Mucosa of gallbladder (tissue), 1 donor: ENCODE measurements around the gene ZNF552. TPM values are rescaled to one million over a fixed set of nuclear protein-coding genes. Genes with fewer than 3 reads are reported as not detected.
A peak's percentile ranks its signal among the peaks of the same experiment; 100 is the strongest.
"Not testable (repeated sequence)": the region's sequence is repeated elsewhere in the genome, so short reads cannot be mapped to it uniquely, and the experiment has no call there.

Experiments used
- DNase-seq: peaks from one replicate; pipeline ENCODE4 v3.0.0-alpha.2; 2020; ENCODE audit warnings: low spot score
- total RNA-seq: library from RNA; stranded (reverse); gene quantifications from one replicate; pipeline ENCODE4 v1.2.1, GENCODE V29; 2021
- donor health status: DM: no; HTN: no; CAD: no.

The ZNF552 gene
- total RNA-seq: 47.0 TPM

- peak; percentile 94 for DNase-seq
Measured at GRCh38 chr19:57814505-57815246, at the start of gene ZNF552. Gene ZNF552, minus strand, starts transcription at chr19:57814913. Its CDS starts 170 bp downstream, at chr19:57814743.

GRCh38 chr19:57862351-57862750 lies 47.6 kb upstream of the ZNF552 start:
- DNase-seq: not testable (repeated sequence)

GRCh38 chr19:57854117-57854516 lies 39.4 kb upstream of the ZNF552 start:
- DNase-seq: not testable (repeated sequence)

GRCh38 chr19:57851812-57852603 lies 37.3 kb upstream of the ZNF552 start:
- not testable (repeated sequence) for DNase-seq

GRCh38 chr19:57850553-57851017 lies 35.9 kb upstream of the ZNF552 start:
- peak; percentile 70 for DNase-seq

- peak; percentile 84 for DNase-seq
Measured at GRCh38 chr19:57849666-57850473, 35.2 kb upstream of the ZNF552 start, which contains the start of gene ZNF587. Gene ZNF587, plus strand, starts transcription at chr19:57849859. Its CDS starts 180 bp downstream, at chr19:57850039.

GRCh38 chr19:57849162-57849665 lies 34.5 kb upstream of the ZNF552 start:
- DNase-seq: not testable (repeated sequence)

GRCh38 chr19:57847164-57847563 lies 32.5 kb upstream of the ZNF552 start:
- DNase-seq: not testable (repeated sequence)

- DNase-seq: no peak
Measured at GRCh38 chr19:57841122-57841763, 26.5 kb upstream of the ZNF552 start.

GRCh38 chr19:57838622-57839191 lies 24.0 kb upstream of the ZNF552 start:
- not testable (repeated sequence) for DNase-seq

GRCh38 chr19:57836991-57837390 lies 22.3 kb upstream of the ZNF552 start:
- not testable (repeated sequence) for DNase-seq

- peak; percentile 76 for DNase-seq
Measured at GRCh38 chr19:57830071-57830602, 15.4 kb upstream of the ZNF552 start, which contains the start of gene ZNF587B. Gene ZNF587B, plus strand, starts transcription at chr19:57830299. Its CDS starts 230 bp downstream, at chr19:57830529.

- no peak for DNase-seq
Measured at GRCh38 chr19:57829316-57829715, 14.6 kb upstream of the ZNF552 start.

GRCh38 chr19:57825511-57825910 lies 10.8 kb upstream of the ZNF552 start:
- no peak for DNase-seq

GRCh38 chr19:57823608-57824007 lies 8.9 kb upstream of the ZNF552 start:
- DNase-seq: not testable (repeated sequence)

- not testable (repeated sequence) for DNase-seq
Measured at GRCh38 chr19:57823155-57823554, 8.4 kb upstream of the ZNF552 start.

GRCh38 chr19:57821501-57821900 lies 6.8 kb upstream of the ZNF552 start:
- DNase-seq: not testable (repeated sequence)

GRCh38 chr19:57821095-57821494 lies 6.4 kb upstream of the ZNF552 start:
- DNase-seq: not testable (repeated sequence)

- DNase-seq: no peak
Measured at GRCh38 chr19:57820599-57820998, 5.9 kb upstream of the ZNF552 start.

- peak; percentile 95 for DNase-seq
Measured at GRCh38 chr19:57819475-57820148, 4.9 kb upstream of the ZNF552 start.
